ENCODE data around the gene EDEM3. TPM values are rescaled to one million over a fixed set of nuclear protein-coding genes. Genes with fewer than 3 reads are reported as not detected.
A peak's percentile ranks its signal among the peaks of the same experiment; 100 is the strongest.

Gene EDEM3
- total and polyA plus RNA-seq, 2 donors (not counting 1 experiment from before 2014, with no cell fraction given): 4.3 to 20.9 TPM

- no peak overlapping the region for H3K9ac ChIP-seq (ENCODE audit: low read length)
- H3K9me3 ChIP-seq (ENCODE audit: control extremely low read depth in 1 of 3, control insufficient read depth in 2 of 3, insufficient read depth in 1 of 3, low read length in 2 of 3): no peaks in the 10 kb centered on the region
- H3K27me3 Mint-ChIP-seq: no peaks in the 10 kb centered on the region
- no CpG with 5 or more reads among the region's 2 CpGs for WGBS (ENCODE audit: insufficient coverage)
- H3K4me1 Mint-ChIP-seq: peaks cover 28% of the 10 kb centered on the region
- no peaks in the 10 kb centered on the region for H3K36me3 ChIP-seq (replicated peaks in 1 of 2; ENCODE audit: control extremely low read depth in 1 of 2, control insufficient read depth in 1 of 2, extremely low read depth in 1 of 2, insufficient read depth in 2 of 2, low read length in 1 of 2)
- H3K27ac Mint-ChIP-seq: no peak overlapping the region
- intact Hi-C loops (cut with micrococcal nuclease): no loop called here
- peaks cover 11 to 17% of the 10 kb centered on the region in 2 donors for H3K4me1 ChIP-seq (ENCODE audit: control insufficient read depth in 2 of 2, insufficient read depth in 2 of 2, low read length in 2 of 2)
- H3K9me3 Mint-ChIP-seq (ENCODE audit: insufficient read depth): no peaks in the 10 kb centered on the region
- H3K27me3 ChIP-seq (replicated peaks in 1 of 4; ENCODE audit: control extremely low read depth in 1 of 4, control insufficient read depth in 3 of 4, insufficient read depth in 4 of 4, low read length in 3 of 4): no peaks in the 10 kb centered on the region
- ATAC-seq (ENCODE audit: low read depth) (no peak), DNase-seq (no peak)
- H3K4me3 ChIP-seq (ENCODE audit: control extremely low read depth in 1 of 5, extremely low read depth in 1 of 5, insufficient read depth in 1 of 5, low read depth in 2 of 5, low read length in 4 of 5): no peak overlapping the region
- H3K79me2 ChIP-seq (ENCODE audit: control insufficient read depth, insufficient read depth, low read length): peaks cover 26% of the 10 kb centered on the region
- H4K20me1 ChIP-seq (ENCODE audit: control insufficient read depth, insufficient read depth, low read length, poor library complexity, severe bottlenecking): no peaks in the 10 kb centered on the region
- CTCF ChIA-PET: no interaction called here
- no peak overlapping the region for H2AFZ ChIP-seq (ENCODE audit: insufficient read depth, low read depth, low read length, poor library complexity, severe bottlenecking)
- H3K4me3 Mint-ChIP-seq: no peak overlapping the region
- H3K27ac ChIP-seq (ENCODE audit: low read length in 2 of 2): no peak overlapping the region
- H3K4me2 ChIP-seq (replicated peaks; ENCODE audit: low read depth, low read length, poor library complexity, severe bottlenecking): no peak overlapping the region
- POLR2A ChIA-PET: no interaction called here
- TF ChIP-seq EZH2 (IDR thresholded peaks at IDR 0.05; ENCODE audit: borderline replicate concordance, insufficient read depth, low read depth, low read length, poor library complexity, severe bottlenecking): no peak
- no peak for TF ChIP-seq CTCF (IDR thresholded peaks at IDR 0.05)
Measured at GRCh38 chr1:184748740-184749139, 5.9 kb downstream of the EDEM3 start.

- H3K4me2 ChIP-seq (replicated peaks; ENCODE audit: low read depth, low read length, poor library complexity, severe bottlenecking): no peak overlapping the region
- intact Hi-C loops (cut with micrococcal nuclease): no loop called here
- H3K27ac ChIP-seq (ENCODE audit: low read length in 2 of 2): peak overlapping the region in 1 of 2 donors; percentile 60
- H3K9me3 Mint-ChIP-seq (ENCODE audit: insufficient read depth): no peaks in the 10 kb centered on the region
- H3K4me1 Mint-ChIP-seq: peaks cover 18% of the 10 kb centered on the region
- CTCF ChIA-PET: no interaction called here
- H3K27me3 ChIP-seq (replicated peaks in 1 of 4; ENCODE audit: control extremely low read depth in 1 of 4, control insufficient read depth in 3 of 4, insufficient read depth in 4 of 4, low read length in 3 of 4): no peaks in the 10 kb centered on the region
- no peaks in the 10 kb centered on the region for H3K9me3 ChIP-seq (ENCODE audit: control extremely low read depth in 1 of 3, control insufficient read depth in 2 of 3, insufficient read depth in 1 of 3, low read length in 2 of 3)
- no peak overlapping the region for H3K4me3 ChIP-seq (ENCODE audit: control extremely low read depth in 1 of 5, extremely low read depth in 1 of 5, insufficient read depth in 1 of 5, low read depth in 2 of 5, low read length in 4 of 5)
- no peaks in the 10 kb centered on the region for H3K27me3 Mint-ChIP-seq
- peaks cover 21% of the 10 kb centered on the region for H3K79me2 ChIP-seq (ENCODE audit: control insufficient read depth, insufficient read depth, low read length)
- POLR2A ChIA-PET: no interaction called here
- TF ChIP-seq EZH2 (IDR thresholded peaks at IDR 0.05; ENCODE audit: borderline replicate concordance, insufficient read depth, low read depth, low read length, poor library complexity, severe bottlenecking): no peak
- no peak for TF ChIP-seq CTCF (IDR thresholded peaks at IDR 0.05)
- no peak overlapping the region for H3K4me3 Mint-ChIP-seq
- H3K9ac ChIP-seq (ENCODE audit: low read length): no peak overlapping the region
- H2AFZ ChIP-seq (ENCODE audit: insufficient read depth, low read depth, low read length, poor library complexity, severe bottlenecking): peak overlapping the region; percentile 9
- H4K20me1 ChIP-seq (ENCODE audit: control insufficient read depth, insufficient read depth, low read length, poor library complexity, severe bottlenecking): no peaks in the 10 kb centered on the region
- peak overlapping the region; percentile 3 for H3K27ac Mint-ChIP-seq
- DNase-seq: peak; percentile 58
- peak; percentile 56 for ATAC-seq (ENCODE audit: low read depth)
- WGBS (ENCODE audit: insufficient coverage): no CpG with 5 or more reads among the region's 3 CpGs
- H3K36me3 ChIP-seq (replicated peaks in 1 of 2; ENCODE audit: control extremely low read depth in 1 of 2, control insufficient read depth in 1 of 2, extremely low read depth in 1 of 2, insufficient read depth in 2 of 2, low read length in 1 of 2): no peaks in the 10 kb centered on the region
- peaks cover 4 to 9% of the 10 kb centered on the region in 2 donors for H3K4me1 ChIP-seq (ENCODE audit: control insufficient read depth in 2 of 2, insufficient read depth in 2 of 2, low read length in 2 of 2)
Measured at GRCh38 chr1:184747089-184747955, 7.3 kb downstream of the EDEM3 start.
